GM12878 (cell line): ENCODE measurements around the gene C16orf78. TPM values are rescaled to one million over a fixed set of nuclear protein-coding genes. Genes with fewer than 3 reads are reported as not detected.

Source experiments
- ATAC-seq: fragments of 200-7000 bp; cut with Tn5 transposase; 3 replicates; pipeline ENCODE4 v1.9.1; 2020; ENCODE audit warnings: mild to moderate bottlenecking, moderate library complexity
- BruUV-seq: library from RNA; stranded (reverse); fragments of 400-500 nt; replicated peaks from 2 replicates; lab custom pipeline; 2021; lab: Mats Ljungman, UMichigan
- CTCF ChIA-PET: fragments of 300-600 bp; sonication (Branson Sonifier 250); formaldehyde crosslinking; extraction: SDS; loops from one replicate; lab custom pipeline; 2021; ENCODE audit warnings: inconsistent platforms; lab: Yijun Ruan, JAX
- POLR2A ChIA-PET: fragments of 350-600 bp; formaldehyde crosslinking; extraction: SDS; loops from one replicate; lab custom pipeline; 2021; ENCODE audit warnings: inconsistent platforms; lab: Charles Lee
- RAD21 ChIA-PET: fragments of 300-600 bp; sonication (Branson Sonifier 250); formaldehyde crosslinking; loops from one replicate; lab custom pipeline; 2023; ENCODE audit warnings: antibody characterized with exemption; ENCODE audit not compliant: unreplicated experiment; lab: Charles Lee
- SMC1A ChIA-PET: fragments of 300-600 bp; sonication (Branson Sonifier 250); formaldehyde crosslinking; loops from one replicate; lab custom pipeline; 2023; ENCODE audit not compliant: unreplicated experiment, uncharacterized antibody; lab: Charles Lee
- DNase-seq: peaks from one replicate; pipeline ENCODE4 v3.0.0-alpha.2; 2011; ENCODE audit warnings: low read depth, low spot score
- FAIRE-seq: peaks from 3 replicates; lab custom pipeline; 2011; peaks lifted over from hg19 to GRCh38; lab: Jason Lieb, UNC
- H2AFZ ChIP-seq: 2 replicates; pipeline ENCODE4 v1.6.0; 2011; ENCODE audit warnings: low read depth, low read length, control low read depth; ENCODE audit not compliant: control insufficient read depth
- H3K27ac ChIP-seq: 2 replicates; pipeline ENCODE4 v1.5.1; 2011; ENCODE audit warnings: control low read depth; ENCODE audit not compliant: control insufficient read depth, insufficient read depth
- H3K27me3 ChIP-seq, 2 experiments: replicated peaks in 1 of 2; 2 replicates each; pipeline versions ENCODE4 v1.6.0 to v1.6.1; 2011; ENCODE audit warnings: low read length in 1 of 2; ENCODE audit not compliant: control insufficient read depth in 2 of 2, insufficient read depth in 2 of 2
- H3K36me3 ChIP-seq, 2 experiments: 2 replicates each; pipeline ENCODE4 v1.5.1; 2011; ENCODE audit warnings: low read length in 1 of 2; ENCODE audit not compliant: control insufficient read depth in 2 of 2, insufficient read depth in 2 of 2
- H3K4me1 ChIP-seq: 2 replicates; pipeline ENCODE4 v1.6.1; 2011; ENCODE audit warnings: mild to moderate bottlenecking, low read length, moderate library complexity, mixed read lengths; ENCODE audit not compliant: control insufficient read depth, insufficient read depth
- H3K4me2 ChIP-seq: 2 replicates; pipeline ENCODE4 v1.6.0; 2011; ENCODE audit warnings: control low read depth; ENCODE audit not compliant: control insufficient read depth, insufficient read depth
- H3K4me3 ChIP-seq: fragments of 200-600 bp; sonication (generic); 2 replicates; pipeline ENCODE4 v1.5.1; 2016
- H3K79me2 ChIP-seq: 2 replicates; pipeline ENCODE4 v1.6.0; 2011; ENCODE audit warnings: low read length; ENCODE audit not compliant: control insufficient read depth, insufficient read depth
- H3K9ac ChIP-seq: 2 replicates; pipeline ENCODE4 v1.8.0; 2011; ENCODE audit warnings: low read length, control low read depth, mixed read lengths; ENCODE audit not compliant: control insufficient read depth, insufficient read depth
- H3K9me3 ChIP-seq: replicated peaks from 3 replicates; pipeline ENCODE4 v1.5.1; 2011; ENCODE audit warnings: mild to moderate bottlenecking, low read length; ENCODE audit not compliant: control insufficient read depth, insufficient read depth
- H4K20me1 ChIP-seq: 2 replicates; pipeline ENCODE4 v1.6.0; 2011; ENCODE audit not compliant: control insufficient read depth, insufficient read depth
- BCL3 ChIP-seq: IDR thresholded peaks from 2 replicates; pipeline ENCODE4 v1.6.1; 2011; ENCODE audit warnings: borderline replicate concordance, low read depth, mild to moderate bottlenecking, moderate library complexity, low read length; ENCODE audit not compliant: insufficient read depth, poor library complexity, severe bottlenecking
- E2F4 ChIP-seq: IDR thresholded peaks from 2 replicates; pipeline ENCODE4 v1.6.1; 2012; ENCODE audit warnings: low read depth, low read length, improper control_type of control experiment
- FOXK2 ChIP-seq: fragments of 450-650 bp; IDR thresholded peaks from 2 replicates; pipeline ENCODE4 v1.6.1; 2017; ENCODE audit warnings: mild to moderate bottlenecking, moderate library complexity
- FOXM1 ChIP-seq: IDR thresholded peaks from 2 replicates; pipeline ENCODE4 v1.6.1; 2012; ENCODE audit warnings: low read depth, mild to moderate bottlenecking, inconsistent platforms, low read length, moderate library complexity
- HCFC1 ChIP-seq: fragments of 150-350 bp; IDR thresholded peaks from 2 replicates; pipeline ENCODE4 v1.6.1; 2014; ENCODE audit warnings: low read length
- HSF1 ChIP-seq: fragments of 150-350 bp; IDR thresholded peaks from 2 replicates; pipeline ENCODE4 v1.6.1; 2014; ENCODE audit warnings: mild to moderate bottlenecking, low read depth, low read length
- IRF4 ChIP-seq: IDR thresholded peaks from 2 replicates; pipeline ENCODE4 v1.6.1; 2011; ENCODE audit warnings: low read depth, low read length
- NFXL1 ChIP-seq: fragments of 450-650 bp; IDR thresholded peaks from 2 replicates; pipeline ENCODE4 v1.6.1; 2017; ENCODE audit warnings: antibody characterized with exemption, mild to moderate bottlenecking, borderline replicate concordance
- PAX8 ChIP-seq: fragments of 450-650 bp; IDR thresholded peaks from 2 replicates; pipeline ENCODE4 v1.6.1; 2017; ENCODE audit warnings: mild to moderate bottlenecking, moderate library complexity
- SIX5 ChIP-seq: IDR thresholded peaks from 2 replicates; pipeline ENCODE4 v1.6.1; 2011; ENCODE audit warnings: mild to moderate bottlenecking, low read depth, low read length, moderate library complexity; ENCODE audit not compliant: severe bottlenecking
- TBL1XR1 ChIP-seq: IDR thresholded peaks from 2 replicates; pipeline ENCODE4 v1.6.1; 2012; ENCODE audit warnings: low read depth, low read length, improper control_type of control experiment
- WGBS: methylation state at CpG from one replicate; pipeline ENCODE4 v1.1.6; 2016; ENCODE audit warnings: low lambda C conversion rate; ENCODE audit not compliant: insufficient replicate concordance, insufficient coverage; ENCODE audit errors: missing lambda C conversion rate; 5-methylcytosine and 5-hydroxymethylcytosine counted together
- in situ Hi-C: fragments of 300-500 bp; cut with MboI; formaldehyde crosslinking; loops from 9 replicates; pipeline ENCODE4 v1.14.3; 2018; ENCODE audit warnings: mixed read lengths
- intact Hi-C: fragments of 100-400 bp; cut with micrococcal nuclease; formaldehyde crosslinking; loops from one replicate; pipeline ENCODE4 v1.14.2; 2022; ENCODE audit not compliant: unreplicated experiment
- polyA plus RNA-seq, 11 experiments: library from polyadenylated mRNA; depleted of rRNA in 4 of 11; unstranded in 6 of 11; stranded (reverse) in 5 of 11; fragments of >200 nt; fragmentation: Nextera tagmentation in 4 of 11; fragmentation: Illumina TruSeq in 1 of 11; extraction: Ambion mirVana in 4 of 11; extraction: Trizol in 1 of 11; gene quantifications; 1 replicate in 1 of 11; 2 replicates in 10 of 11; pipeline versions ENCODE4 v1.2.1 to v1.2.3, GENCODE V29; 2011 to 2016; ENCODE audit warnings: inconsistent platforms in 2 of 11, missing spikeins in 2 of 11, low read depth in 1 of 11
- total RNA-seq, 4 experiments: library from RNA; depleted of rRNA in 3 of 4; stranded (reverse); fragments of >200 nt in 3 of 4; fragmentation: Illumina TruSeq in 1 of 4; extraction: Trizol in 1 of 4; gene quantifications; 2 replicates each; pipeline versions ENCODE4 v1.2.1 to v1.2.3, GENCODE V29; 2013 to 2021

Gene C16orf78
- total and polyA plus RNA-seq, 10 of the 15 experiments (the other 5 are each of a cell fraction or from before 2014, with no cell fraction given): not detected

GRCh38 chr16:49327466-49327865 lies 46.1 kb upstream of the C16orf78 start (continued):
- TF ChIP-seq E2F4 (no peak), IRF4 (no peak)

GRCh38 chr16:49328325-49328724 lies 45.3 kb upstream of the C16orf78 start:
- no peaks in the 10 kb centered on the region for H3K36me3 ChIP-seq
- no peak overlapping the region for H3K4me2 ChIP-seq
- no TSS peak for BruUV-seq
- ChIA-PET POLR2A (no interaction called here), SMC1A (no interaction called here), RAD21 (no interaction called here), CTCF (no interaction called here)
- H3K27me3 ChIP-seq: peaks cover 0 to 2% of the 10 kb centered on the region in 2 experiments; a peak in 1 of 4 replicates
- no peak for DNase-seq
- ATAC-seq: no peak
- no peak overlapping the region for H3K27ac ChIP-seq
- no peaks in the 10 kb centered on the region; the same call in 1 of the 2 replicates for H4K20me1 ChIP-seq
- H3K9ac ChIP-seq: no peak overlapping the region
- intact Hi-C loops (no loop called here), in situ Hi-C loops (no loop called here)
- H3K4me1 ChIP-seq: no peaks in the 10 kb centered on the region
- no peaks in the 10 kb centered on the region for H3K9me3 ChIP-seq
- H2AFZ ChIP-seq: no peak overlapping the region
- TF ChIP-seq NFXL1 (no peak), HCFC1 (no peak), BCL3 (no peak), FOXK2 (no peak), PAX8 (no peak), TBL1XR1 (no peak), FOXM1 (no peak), SIX5 (no peak), HSF1 (no peak)
- no peak overlapping the region for H3K4me3 ChIP-seq
- no peak for FAIRE-seq
- WGBS: 39% methylated on average over 4 of the region's 4 CpGs
- H3K79me2 ChIP-seq: no peaks in the 10 kb centered on the region
